Fibroblast of lung (primary cell): ENCODE results near the gene C4orf50. TPM values are rescaled to one million over a fixed set of nuclear protein-coding genes. Genes with fewer than 3 reads are reported as not detected.

Experiments used
- DNase-seq, 2 donors: peaks; one replicate each; pipeline versions ENCODE4 v3.0.0 to v3.0.0-alpha.2; 2010; ENCODE audit warnings: low read depth in 2 of 2
- H2AFZ ChIP-seq: 2 replicates; pipeline ENCODE4 v1.5.1; 2012; ENCODE audit warnings: low read length, control low read depth, inconsistent platforms
- H3K27ac ChIP-seq: 2 replicates; pipeline ENCODE4 v1.5.1; 2011; ENCODE audit warnings: low read length, control low read depth; ENCODE audit not compliant: insufficient read depth
- H3K27me3 ChIP-seq: 2 replicates; pipeline ENCODE4 v1.5.1; 2011; ENCODE audit warnings: mild to moderate bottlenecking, low read length; ENCODE audit not compliant: control insufficient read depth, insufficient read depth
- H3K36me3 ChIP-seq: 2 replicates; pipeline ENCODE4 v1.5.1; 2011; ENCODE audit warnings: low read length; ENCODE audit not compliant: control insufficient read depth, insufficient read depth
- H3K4me1 ChIP-seq: 2 replicates; pipeline ENCODE4 v1.5.1; 2011; ENCODE audit warnings: low read length; ENCODE audit not compliant: control insufficient read depth, insufficient read depth; ENCODE audit errors: extremely low read depth
- H3K4me2 ChIP-seq: 2 replicates; pipeline ENCODE4 v1.5.1; 2011; ENCODE audit warnings: low read length, control low read depth; ENCODE audit not compliant: insufficient read depth; ENCODE audit errors: extremely low read depth
- H3K4me3 ChIP-seq, 4 experiments: fragments of 200-600 bp in 1 of 4; sonication (generic) in 1 of 4; replicated peaks in 1 of 4; 2 replicates each; pipeline ENCODE4 v1.5.1; 2011 to 2016; ENCODE audit warnings: low read length in 4 of 4, low read depth in 3 of 4, mild to moderate bottlenecking in 3 of 4, control low read depth in 2 of 4, inconsistent platforms in 1 of 4, mixed read lengths in 1 of 4; ENCODE audit not compliant: insufficient read depth in 1 of 4; ENCODE audit errors: control extremely low read depth in 1 of 4
- H3K79me2 ChIP-seq: 2 replicates; pipeline ENCODE4 v1.5.1; 2012; ENCODE audit warnings: mild to moderate bottlenecking, low read length, inconsistent platforms; ENCODE audit not compliant: control insufficient read depth, insufficient read depth
- H3K9ac ChIP-seq: 2 replicates; pipeline ENCODE4 v1.5.1; 2011; ENCODE audit warnings: mild to moderate bottlenecking, low read length, control low read depth; ENCODE audit not compliant: insufficient read depth
- H3K9me3 ChIP-seq: 2 replicates; pipeline ENCODE4 v1.5.1; 2012; ENCODE audit warnings: low read depth, low read length; ENCODE audit not compliant: control insufficient read depth, insufficient read depth
- H4K20me1 ChIP-seq: 2 replicates; pipeline ENCODE4 v1.5.1; 2011; ENCODE audit warnings: low read length; ENCODE audit not compliant: control insufficient read depth, insufficient read depth; ENCODE audit errors: extremely low read depth
- EZH2 ChIP-seq: IDR thresholded peaks from 2 replicates; pipeline ENCODE4 v1.5.1; 2012; ENCODE audit warnings: low read length, control low read depth, mild to moderate bottlenecking; ENCODE audit errors: missing control alignments
- polyA plus RNA-seq, 2 donors: library from polyadenylated mRNA; depleted of rRNA in 1 of 2; stranded (reverse) in 1 of 2; unstranded in 1 of 2; fragments of >200 nt; gene quantifications; 2 replicates each; pipeline ENCODE4 v1.2.1, GENCODE V29; 2011 to 2012; ENCODE audit warnings: missing spikeins in 1 of 2
- total RNA-seq: library from RNA; depleted of rRNA; stranded (reverse); fragments of >200 nt; gene quantifications from 2 replicates; pipeline ENCODE4 v1.2.1, GENCODE V29; 2014
- TF ChIP-seq, protein P1 (sequence below), 2 donors: IDR thresholded peaks in 1 of 2; conservative IDR thresholded peaks in 1 of 2; 1 replicate in 1 of 2; 2 replicates in 1 of 2; pipeline ENCODE4 v1.5.1; 2011 to 2012; ENCODE audit warnings: low read length in 2 of 2, control low read depth in 1 of 2, inconsistent platforms in 1 of 2, low read depth in 1 of 2, mild to moderate bottlenecking in 1 of 2

The C4orf50 gene
- total and polyA plus RNA-seq, 2 donors (not counting 1 experiment from before 2014, with no cell fraction given), result not detected

DNA sequence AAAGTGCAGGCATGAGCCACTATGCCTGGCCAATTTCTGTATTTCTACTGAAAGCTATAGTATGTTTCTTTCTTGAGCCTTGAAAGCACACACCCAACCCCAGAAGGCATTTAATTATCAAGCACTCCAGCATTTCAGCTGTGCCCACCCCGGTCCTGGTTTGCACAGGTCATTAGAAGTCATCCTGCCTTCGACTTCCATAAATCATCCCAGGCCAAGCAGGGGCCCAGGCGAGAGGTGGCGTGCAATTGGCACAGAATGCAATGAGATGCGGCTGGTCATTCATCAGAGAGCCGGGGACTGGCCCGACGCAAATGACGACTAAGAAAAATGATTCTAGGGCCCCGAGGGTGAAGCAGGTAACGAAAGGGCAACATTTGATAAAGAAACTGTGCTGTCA is 100.6 kb downstream of the C4orf50 start:
- Histone ChIP-seq H4K20me1 (no peaks in the 10 kb centered on the region), H3K4me1 (no peaks in the 10 kb centered on the region), H3K27me3 (no peaks in the 10 kb centered on the region), H3K4me3 (no peak overlapping the region), H2AFZ (no peak overlapping the region), H3K9ac (no peak overlapping the region), H3K4me2 (no peak overlapping the region), H3K79me2 (no peaks in the 10 kb centered on the region), H3K9me3 (no peaks in the 10 kb centered on the region), H3K27ac (no peak overlapping the region), H3K36me3 (no peaks in the 10 kb centered on the region)
- DNase-seq, result no peak
- no peak for TF ChIP-seq EZH2
- TF ChIP-seq, protein P1, sequence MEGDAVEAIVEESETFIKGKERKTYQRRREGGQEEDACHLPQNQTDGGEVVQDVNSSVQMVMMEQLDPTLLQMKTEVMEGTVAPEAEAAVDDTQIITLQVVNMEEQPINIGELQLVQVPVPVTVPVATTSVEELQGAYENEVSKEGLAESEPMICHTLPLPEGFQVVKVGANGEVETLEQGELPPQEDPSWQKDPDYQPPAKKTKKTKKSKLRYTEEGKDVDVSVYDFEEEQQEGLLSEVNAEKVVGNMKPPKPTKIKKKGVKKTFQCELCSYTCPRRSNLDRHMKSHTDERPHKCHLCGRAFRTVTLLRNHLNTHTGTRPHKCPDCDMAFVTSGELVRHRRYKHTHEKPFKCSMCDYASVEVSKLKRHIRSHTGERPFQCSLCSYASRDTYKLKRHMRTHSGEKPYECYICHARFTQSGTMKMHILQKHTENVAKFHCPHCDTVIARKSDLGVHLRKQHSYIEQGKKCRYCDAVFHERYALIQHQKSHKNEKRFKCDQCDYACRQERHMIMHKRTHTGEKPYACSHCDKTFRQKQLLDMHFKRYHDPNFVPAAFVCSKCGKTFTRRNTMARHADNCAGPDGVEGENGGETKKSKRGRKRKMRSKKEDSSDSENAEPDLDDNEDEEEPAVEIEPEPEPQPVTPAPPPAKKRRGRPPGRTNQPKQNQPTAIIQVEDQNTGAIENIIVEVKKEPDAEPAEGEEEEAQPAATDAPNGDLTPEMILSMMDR (conservative IDR thresholded peaks at IDR 0.05 in 1 of 2, IDR thresholded peaks at IDR 0.05 in 1 of 2; ENCODE audit: low read depth in 1 of 2, low read length in 2 of 2), result no peak

DNA sequence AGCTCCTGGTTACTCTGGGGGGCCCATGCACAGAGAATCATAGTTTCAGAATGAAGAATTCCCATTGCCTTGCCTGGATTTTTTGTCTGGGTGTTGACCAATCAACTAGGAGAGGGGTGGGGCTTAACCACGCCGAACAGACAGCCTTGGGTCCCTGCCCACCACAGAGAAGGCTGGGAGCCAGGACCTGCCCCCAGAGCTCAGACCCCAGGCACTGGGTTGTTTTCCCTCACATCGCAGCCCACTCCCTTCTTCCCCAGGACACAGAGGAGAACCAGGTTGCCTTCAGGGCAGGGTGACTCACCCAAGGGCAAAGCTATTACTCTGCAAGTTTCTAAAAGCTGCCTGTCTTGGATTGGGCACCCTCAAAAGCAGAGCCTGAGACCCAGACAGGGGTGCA is 102.0 kb downstream of the C4orf50 start:
- Histone ChIP-seq H2AFZ (no peak overlapping the region), H3K9ac (no peak overlapping the region), H3K27me3 (no peaks in the 10 kb centered on the region), H3K4me3 (no peak overlapping the region), H3K36me3 (no peaks in the 10 kb centered on the region), H3K79me2 (no peaks in the 10 kb centered on the region), H3K27ac (no peak overlapping the region), H3K4me1 (no peaks in the 10 kb centered on the region), H3K4me2 (no peak overlapping the region), H3K9me3 (no peaks in the 10 kb centered on the region), H4K20me1 (no peaks in the 10 kb centered on the region)
- no peak for DNase-seq
- TF ChIP-seq EZH2, result no peak
- TF ChIP-seq, protein P1 (conservative IDR thresholded peaks at IDR 0.05 in 1 of 2, IDR thresholded peaks at IDR 0.05 in 1 of 2; ENCODE audit: low read depth in 1 of 2, low read length in 2 of 2), result no peak

DNA sequence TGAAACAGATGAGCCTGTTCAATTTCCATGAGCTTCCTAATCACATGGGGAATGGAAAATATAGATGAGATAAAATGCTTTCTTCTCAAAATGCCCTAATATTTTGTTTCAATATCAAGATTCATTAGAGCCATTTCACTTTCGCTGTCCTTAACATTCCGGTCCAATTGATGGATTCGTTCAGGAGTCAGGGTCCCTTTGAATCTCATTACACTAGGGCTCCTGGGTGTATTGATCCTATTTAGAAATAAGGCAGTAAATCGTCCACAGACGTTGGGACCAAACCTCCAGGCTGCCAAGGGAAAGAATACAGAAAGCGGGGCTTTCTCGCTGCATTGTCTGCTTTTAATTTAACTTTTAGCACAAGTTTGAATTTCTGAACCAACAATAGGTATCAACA is 104.8 kb downstream of the C4orf50 start:
- Histone ChIP-seq H3K9ac (no peak overlapping the region), H3K27ac (no peak overlapping the region), H4K20me1 (no peaks in the 10 kb centered on the region), H3K4me2 (no peak overlapping the region), H2AFZ (no peak overlapping the region), H3K4me1 (no peaks in the 10 kb centered on the region), H3K27me3 (no peaks in the 10 kb centered on the region), H3K36me3 (no peaks in the 10 kb centered on the region), H3K4me3 (no peak overlapping the region), H3K9me3 (no peaks in the 10 kb centered on the region), H3K79me2 (no peaks in the 10 kb centered on the region)
- TF ChIP-seq, protein P1 (conservative IDR thresholded peaks at IDR 0.05 in 1 of 2, IDR thresholded peaks at IDR 0.05 in 1 of 2; ENCODE audit: low read depth in 1 of 2, low read length in 2 of 2), result no peak
- no peak for TF ChIP-seq EZH2
- DNase-seq, result no peak
